ENCODE results near the gene SPDEF. TPM values are rescaled to one million over a fixed set of nuclear protein-coding genes. Genes with fewer than 3 reads are reported as not detected.

Gene SPDEF
- total RNA-seq, 3 donors from 2014 or later: 0.13 to 0.24 (median 0.14) TPM

GRCh38 chr6:34497411-34497810 lies 58.7 kb downstream of the SPDEF start:
- H3K27me3 Mint-ChIP-seq (ENCODE audit: low read depth): no peaks in the 10 kb centered on the region
- H3K36me3 Mint-ChIP-seq (ENCODE audit: insufficient read depth): no peaks in the 10 kb centered on the region
- H3K9me3 Mint-ChIP-seq: no peaks in the 10 kb centered on the region
- no peaks in the 10 kb centered on the region for H3K4me1 Mint-ChIP-seq (ENCODE audit: low read depth)
- no peak overlapping the region for H3K4me3 Mint-ChIP-seq
- ATAC-seq (no peak), DNase-seq (no peak)

GRCh38 chr6:34496103-34496685 lies 59.9 kb downstream of the SPDEF start:
- H3K4me1 Mint-ChIP-seq (ENCODE audit: low read depth): no peaks in the 10 kb centered on the region
- H3K36me3 Mint-ChIP-seq (ENCODE audit: insufficient read depth): no peaks in the 10 kb centered on the region
- ATAC-seq (no peak), DNase-seq (no peak)
- H3K27me3 Mint-ChIP-seq (ENCODE audit: low read depth): no peaks in the 10 kb centered on the region
- H3K4me3 Mint-ChIP-seq: no peak overlapping the region
- H3K9me3 Mint-ChIP-seq: no peaks in the 10 kb centered on the region

DNA sequence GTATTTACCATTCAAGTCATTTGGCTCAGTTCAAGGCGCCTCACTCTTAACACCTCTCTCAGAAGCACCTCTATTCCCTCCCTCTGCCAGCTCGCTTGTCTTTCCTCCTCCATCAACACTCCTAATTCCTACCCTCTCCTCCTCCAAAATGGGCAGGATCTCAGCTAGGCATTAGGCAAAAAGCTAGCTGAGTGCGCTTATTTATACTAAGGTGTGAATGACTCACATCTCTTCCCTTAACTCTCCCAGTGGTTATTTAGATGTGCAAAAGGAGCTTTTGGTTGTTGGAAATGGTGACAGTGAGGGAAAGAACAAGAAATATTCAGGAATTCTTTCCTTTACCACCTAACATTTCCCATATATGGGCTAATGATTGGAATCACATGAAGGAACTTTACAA lies 61.2 kb downstream of the SPDEF start:
- H3K36me3 Mint-ChIP-seq (ENCODE audit: insufficient read depth): no peaks in the 10 kb centered on the region
- no peak for ATAC-seq
- H3K27me3 Mint-ChIP-seq (ENCODE audit: low read depth): no peaks in the 10 kb centered on the region
- DNase-seq: no peak
- no peaks in the 10 kb centered on the region for H3K9me3 Mint-ChIP-seq
- H3K4me1 Mint-ChIP-seq (ENCODE audit: low read depth): no peaks in the 10 kb centered on the region
- no peak overlapping the region for H3K4me3 Mint-ChIP-seq

DNA sequence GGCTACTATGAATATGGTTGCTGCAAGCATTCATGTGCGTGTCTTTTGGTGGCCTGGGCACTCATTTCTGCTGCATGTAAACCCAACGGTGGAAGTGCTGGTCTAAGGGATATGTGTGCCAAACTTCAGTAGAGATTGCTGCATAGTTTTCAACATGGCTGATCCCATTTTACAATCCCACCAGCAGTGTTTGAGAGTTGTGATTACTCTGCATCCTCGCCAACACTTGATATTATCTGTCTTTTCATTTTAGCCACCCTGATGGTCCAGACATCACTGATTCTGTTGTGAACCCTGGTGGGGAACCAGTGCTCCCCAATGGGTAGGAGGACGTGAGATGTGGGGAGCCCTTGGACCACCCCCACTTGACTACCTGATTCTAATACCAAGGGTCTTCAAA lies 62.8 kb downstream of the SPDEF start:
- DNase-seq (no peak), ATAC-seq (no peak)
- Mint-ChIP-seq H3K27me3 (ENCODE audit: low read depth) (no peaks in the 10 kb centered on the region), H3K36me3 (ENCODE audit: insufficient read depth) (no peaks in the 10 kb centered on the region), H3K4me3 (no peak overlapping the region), H3K9me3 (no peaks in the 10 kb centered on the region), H3K4me1 (ENCODE audit: low read depth) (no peaks in the 10 kb centered on the region)

DNA sequence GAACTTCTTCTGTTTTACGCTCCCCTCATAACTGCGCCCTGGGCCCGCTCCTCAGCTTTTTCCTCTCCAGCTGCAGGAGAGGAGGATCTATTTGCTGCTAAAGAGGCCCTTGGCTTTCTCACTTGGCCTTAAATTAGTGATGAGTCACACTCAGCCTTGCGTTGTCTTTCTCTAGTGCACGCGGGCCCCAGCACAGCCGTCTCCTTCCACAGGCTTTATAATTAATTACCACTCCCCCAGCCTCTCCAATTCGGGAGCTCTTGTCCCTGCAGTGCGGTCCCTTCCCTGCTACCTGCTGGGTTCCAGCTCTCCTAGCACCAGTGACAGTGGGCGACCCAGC lies 65.1 kb downstream of the SPDEF start:
- ATAC-seq (no peak), DNase-seq (no peak)
- H3K9me3 Mint-ChIP-seq: no peaks in the 10 kb centered on the region
- H3K4me3 Mint-ChIP-seq: no peak overlapping the region
- H3K4me1 Mint-ChIP-seq (ENCODE audit: low read depth): peaks cover 9% of the 10 kb centered on the region
- no peaks in the 10 kb centered on the region for H3K36me3 Mint-ChIP-seq (ENCODE audit: insufficient read depth)
- no peaks in the 10 kb centered on the region for H3K27me3 Mint-ChIP-seq (ENCODE audit: low read depth)

DNA sequence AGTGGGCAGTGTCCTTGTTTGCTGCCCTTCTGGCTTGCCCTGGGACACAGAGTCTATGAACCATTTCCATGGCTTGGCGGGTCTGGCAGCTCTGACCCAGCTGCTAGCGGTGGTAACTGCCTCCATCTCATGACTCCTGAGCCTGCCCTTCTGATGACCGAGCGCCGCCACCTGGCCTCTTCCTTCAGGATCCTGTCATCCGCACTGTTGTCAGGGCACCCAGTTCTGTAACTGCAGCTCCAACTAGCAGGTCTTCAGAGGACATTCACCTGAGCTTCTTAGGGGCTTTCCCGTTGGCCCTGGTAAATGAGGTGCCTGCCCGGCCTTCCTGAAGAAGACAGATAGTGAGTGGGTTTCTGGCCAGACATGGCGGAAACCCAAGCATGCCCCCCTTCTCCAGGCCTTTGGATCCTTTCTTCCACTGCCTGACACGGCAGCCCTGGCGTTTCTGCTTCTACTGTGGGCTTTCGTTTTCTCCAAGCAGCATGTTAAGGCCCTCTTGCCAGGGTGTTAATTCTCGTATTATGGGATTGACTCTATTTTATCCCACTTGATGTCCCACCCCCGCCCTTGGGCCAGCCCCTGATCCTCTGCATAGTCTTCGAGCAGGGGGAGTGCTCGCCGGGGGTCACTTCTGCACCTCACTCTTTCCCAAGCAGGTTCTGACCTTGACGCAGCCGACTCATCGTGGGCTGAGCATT lies 65.6 kb downstream of the SPDEF start:
- peaks cover 14% of the 10 kb centered on the region for H3K4me1 Mint-ChIP-seq (ENCODE audit: low read depth)

GRCh38 chr6:34489207-34489805 lies 66.8 kb downstream of the SPDEF start:
- no peaks in the 10 kb centered on the region for H3K27me3 Mint-ChIP-seq (ENCODE audit: low read depth)
- H3K4me3 Mint-ChIP-seq: no peak overlapping the region
- no peaks in the 10 kb centered on the region for H3K9me3 Mint-ChIP-seq
- no peaks in the 10 kb centered on the region for H3K36me3 Mint-ChIP-seq (ENCODE audit: insufficient read depth)
- ATAC-seq: no peak
- H3K4me1 Mint-ChIP-seq (ENCODE audit: low read depth): peaks cover 27% of the 10 kb centered on the region
- DNase-seq: no peak

More for the DNA sequence above, 65.6 kb downstream of the SPDEF start:
- Mint-ChIP-seq H3K27me3 (ENCODE audit: low read depth) (no peaks in the 10 kb centered on the region), H3K9me3 (no peaks in the 10 kb centered on the region), H3K4me3 (no peak overlapping the region), H3K36me3 (ENCODE audit: insufficient read depth) (no peaks in the 10 kb centered on the region)
- no peak for DNase-seq
- no peak for ATAC-seq

Other genes with a start within 250 kb of the SPDEF start
- 10 to 100 TPM; 26.1 to 28.1 (median 26.2) TPM for gene NUDT3, start 163.7 kb downstream of the SPDEF start, total RNA-seq
- 1,000 to 10,000 TPM; 2,110 to 2,267 (median 2,151) TPM for gene RPS10, start 130.3 kb downstream of the SPDEF start, total RNA-seq
- under 1 TPM in 1 of 3 donors, not detected in 2; 0.05 TPM for gene PACSIN1, start 90.3 kb downstream of the SPDEF start, total RNA-seq
- 10 to 100 TPM; 47.0 to 57.6 (median 53.4) TPM for gene ILRUN, start 140.4 kb upstream of the SPDEF start, total RNA-seq
- 100 to 1,000 TPM; 227 to 269 (median 247) TPM for gene SNRPC, start 201.2 kb upstream of the SPDEF start, total RNA-seq
- gene BLTP3A, start 235.8 kb upstream of the SPDEF start, total RNA-seq: 10 to 100 TPM; 15.8 to 18.1 (median 17.0) TPM

Measured in activated T-cell treated with anti-CD3 and anti-CD28 coated beads, Interleukin-2, amount 50 U/mL, for 4 hours (primary cell).